ACC112 (cell line): ENCODE results near the gene MAJIN.

Experiments
- H2AFZ ChIP-seq: fragments of 200-600 bp; sonication (generic); one replicate; pipeline ENCODE4 v1.6.0; 2017; ENCODE audit warnings: antibody characterized with exemption, low read length; ENCODE audit not compliant: unreplicated experiment
- H3K27ac ChIP-seq: fragments of 200-600 bp; sonication (generic); 2 replicates; pipeline ENCODE4 v1.5.1; 2014; ENCODE audit warnings: low read depth, mild to moderate bottlenecking, antibody characterized with exemption, low read length, moderate library complexity
- H3K27me3 ChIP-seq: fragments of 200-600 bp; sonication (generic); 2 replicates; pipeline ENCODE4 v1.6.1; 2014; ENCODE audit warnings: mild to moderate bottlenecking, antibody characterized with exemption, low read length, moderate library complexity, mixed read lengths; ENCODE audit not compliant: insufficient read depth
- H3K36me3 ChIP-seq: fragments of 200-600 bp; sonication (generic); 2 replicates; pipeline ENCODE4 v1.6.1; 2016; ENCODE audit warnings: mild to moderate bottlenecking, antibody characterized with exemption, low read length, moderate library complexity, mixed read lengths; ENCODE audit not compliant: insufficient read depth
- H3K4me1 ChIP-seq: fragments of 200-600 bp; sonication (generic); one replicate; pipeline ENCODE4 v1.6.1; 2016; ENCODE audit warnings: low read length, mixed read lengths; ENCODE audit not compliant: insufficient read depth, unreplicated experiment, control insufficient read depth
- H3K4me3 ChIP-seq: fragments of 200-600 bp; sonication (generic); 2 replicates; pipeline ENCODE4 v1.5.1; 2014; ENCODE audit warnings: mild to moderate bottlenecking, low read depth, low read length
- H3K79me2 ChIP-seq: fragments of 200-600 bp; sonication (generic); one replicate; pipeline ENCODE4 v1.6.0; 2016; ENCODE audit warnings: low read length; ENCODE audit not compliant: control insufficient read depth, unreplicated experiment, insufficient read depth

Gene MAJIN

GRCh38 chr11:64913171-64913727 is 58.7 kb downstream of the MAJIN start:
- Histone ChIP-seq H2AFZ (no peak overlapping the region), H3K27me3 (no peaks in the 10 kb centered on the region), H3K4me3 (no peak overlapping the region), H3K27ac (no peak overlapping the region), H3K79me2 (peaks cover 10% of the 10 kb centered on the region), H3K36me3 (no peaks in the 10 kb centered on the region), H3K4me1 (no peaks in the 10 kb centered on the region)

GRCh38 chr11:64911689-64912088 is 60.2 kb downstream of the MAJIN start:
- H3K36me3 ChIP-seq = no peaks in the 10 kb centered on the region

GRCh38 chr11:64911142-64911541 is 60.8 kb downstream of the MAJIN start:
- Histone ChIP-seq H2AFZ (no peak overlapping the region), H3K4me3 (no peak overlapping the region), H3K36me3 (no peaks in the 10 kb centered on the region), H3K4me1 (no peaks in the 10 kb centered on the region), H3K27ac (no peak overlapping the region), H3K79me2 (peaks cover 4% of the 10 kb centered on the region), H3K27me3 (no peaks in the 10 kb centered on the region)

More at GRCh38 chr11:64911689-64912088, 60.2 kb downstream of the MAJIN start:
- H3K27ac ChIP-seq = no peak overlapping the region
- H3K79me2 ChIP-seq = peaks cover 9% of the 10 kb centered on the region
- H3K4me3 ChIP-seq = no peak overlapping the region
- no peaks in the 10 kb centered on the region for H3K27me3 ChIP-seq
- H3K4me1 ChIP-seq = no peaks in the 10 kb centered on the region
- no peak overlapping the region for H2AFZ ChIP-seq

- Histone ChIP-seq H3K4me3 (no peak overlapping the region), H2AFZ (no peak overlapping the region), H3K36me3 (no peaks in the 10 kb centered on the region), H3K4me1 (no peaks in the 10 kb centered on the region), H3K79me2 (peaks cover 3% of the 10 kb centered on the region), H3K27me3 (no peaks in the 10 kb centered on the region), H3K27ac (no peak overlapping the region)
Observed at GRCh38 chr11:64910451-64911093, 61.3 kb downstream of the MAJIN start.

GRCh38 chr11:64909653-64910343 is 62.1 kb downstream of the MAJIN start:
- Histone ChIP-seq H2AFZ (no peak overlapping the region), H3K27ac (no peak overlapping the region), H3K4me3 (no peak overlapping the region), H3K27me3 (no peaks in the 10 kb centered on the region), H3K4me1 (no peaks in the 10 kb centered on the region), H3K79me2 (no peaks in the 10 kb centered on the region), H3K36me3 (no peaks in the 10 kb centered on the region)

- H3K36me3 ChIP-seq = no peaks in the 10 kb centered on the region
- H3K27ac ChIP-seq = no peak overlapping the region
- H3K4me3 ChIP-seq = no peak overlapping the region
- H3K27me3 ChIP-seq = no peaks in the 10 kb centered on the region
- no peaks in the 10 kb centered on the region for H3K79me2 ChIP-seq
- no peak overlapping the region for H2AFZ ChIP-seq
- no peaks in the 10 kb centered on the region for H3K4me1 ChIP-seq
Observed at GRCh38 chr11:64908766-64909165, 63.1 kb downstream of the MAJIN start.

GRCh38 chr11:64906314-64906635 is 65.6 kb downstream of the MAJIN start:
- no peaks in the 10 kb centered on the region for H3K79me2 ChIP-seq
- no peaks in the 10 kb centered on the region for H3K36me3 ChIP-seq
- H3K4me1 ChIP-seq = no peaks in the 10 kb centered on the region
- no peak overlapping the region for H3K27ac ChIP-seq
- H3K27me3 ChIP-seq = no peaks in the 10 kb centered on the region
- no peak overlapping the region for H3K4me3 ChIP-seq
- H2AFZ ChIP-seq = no peak overlapping the region

GRCh38 chr11:64905516-64906313 is 66.2 kb downstream of the MAJIN start:
- Histone ChIP-seq H3K4me3 (no peak overlapping the region), H3K27me3 (no peaks in the 10 kb centered on the region), H3K36me3 (no peaks in the 10 kb centered on the region), H3K79me2 (no peaks in the 10 kb centered on the region), H3K27ac (no peak overlapping the region), H3K4me1 (no peaks in the 10 kb centered on the region), H2AFZ (no peak overlapping the region)

- Histone ChIP-seq H3K4me3 (no peak overlapping the region), H3K36me3 (no peaks in the 10 kb centered on the region), H2AFZ (no peak overlapping the region), H3K79me2 (no peaks in the 10 kb centered on the region), H3K27me3 (no peaks in the 10 kb centered on the region), H3K4me1 (no peaks in the 10 kb centered on the region), H3K27ac (no peak overlapping the region)
Observed at GRCh38 chr11:64903291-64903833, 68.5 kb downstream of the MAJIN start.

GRCh38 chr11:64902102-64902900 is 69.6 kb downstream of the MAJIN start:
- Histone ChIP-seq H3K4me3 (no peak overlapping the region), H3K27ac (no peak overlapping the region), H3K36me3 (no peaks in the 10 kb centered on the region), H3K4me1 (no peaks in the 10 kb centered on the region), H2AFZ (no peak overlapping the region), H3K27me3 (no peaks in the 10 kb centered on the region), H3K79me2 (no peaks in the 10 kb centered on the region)
